OCI-LY3 (cell line): ENCODE measurements around the gene MAP4K5.

Experiments used
- CTCF ChIP-seq: fragments of 200-600, 300-600 bp; sonication (generic); IDR thresholded peaks from 2 replicates; pipeline ENCODE4 v1.5.1; 2014; ENCODE audit warnings: antibody characterized with exemption, low read length, low read depth
- EZH2phosphoT487 ChIP-seq: fragments of 200-600 bp; shearing (Covaris generic); IDR thresholded peaks from 2 replicates; pipeline ENCODE4 v1.6.1; 2018; ENCODE audit warnings: antibody characterized with exemption, mixed run types, low read depth

DNA sequence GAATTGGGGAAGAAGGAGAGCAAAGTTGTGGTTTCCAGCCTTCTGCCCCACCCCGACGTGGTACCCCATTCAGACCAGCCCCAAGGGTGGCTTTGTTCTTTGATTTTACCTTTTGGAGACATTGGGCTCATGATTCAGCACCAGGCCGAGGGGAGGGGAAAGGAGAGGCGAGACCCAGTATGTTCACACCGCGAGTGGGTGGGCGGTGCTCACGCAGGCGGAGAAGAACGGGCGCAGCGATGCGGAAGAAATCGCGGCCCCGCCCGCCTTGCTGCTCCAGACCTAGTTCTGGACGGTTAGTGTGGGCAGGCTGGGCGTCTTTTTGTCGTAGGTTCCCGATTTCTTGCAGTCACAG, 28.5 kb upstream of the MAP4K5 start:
- TF ChIP-seq CTCF (no peak), EZH2phosphoT487 (no peak)
